Motor neuron (in vitro differentiated cells): ENCODE measurements around the gene PRRC1. TPM values are rescaled to one million over a fixed set of nuclear protein-coding genes. Genes with fewer than 3 reads are reported as not detected.

ENCODE experiments used
- ATAC-seq, 8 experiments: fragments of 200-7000 bp; cut with Tn5 transposase; replicated peaks in 6 of 8; 2 replicates each; pipeline ENCODE4 v1.8.0; 2021; ENCODE audit warnings: mild to moderate bottlenecking in 8 of 8, moderate library complexity in 8 of 8
- H3K27ac ChIP-seq, 2 donors: fragments of 250-450 bp; sonication (Bioruptor Pico); 2 replicates each; pipeline ENCODE4 v1.9.0; 2021; ENCODE audit warnings: antibody characterized with exemption in 2 of 2, mild to moderate bottlenecking in 2 of 2, moderate library complexity in 1 of 2
- H3K4me1 ChIP-seq, 2 donors: fragments of 250-450 bp; sonication (Bioruptor Pico); replicated peaks in 1 of 2; 2 replicates each; pipeline ENCODE4 v1.6.1; 2021; ENCODE audit warnings: antibody characterized with exemption in 2 of 2, mild to moderate bottlenecking in 2 of 2, moderate library complexity in 1 of 2
- H3K4me3 ChIP-seq, 5 donors: fragments of 250-450 bp; sonication (Bioruptor Pico); 2 replicates each; pipeline ENCODE4 v1.9.0; 2021; ENCODE audit warnings: antibody characterized with exemption in 5 of 5, mild to moderate bottlenecking in 5 of 5, moderate library complexity in 4 of 5
- WGBS, 10 experiments: fragments of 450-650 bp; shearing (Covaris generic); methylation state at CpG; one replicate each; pipeline ENCODE4 v1.0.0; 2022; 5-methylcytosine and 5-hydroxymethylcytosine counted together
- in situ Hi-C, 9 experiments: fragments of 400-800 bp; cut with MboI; loops; one replicate each; pipeline ENCODE4 v1.15.0; 2021; ENCODE audit warnings: low sequenced_read_pairs in 9 of 9, low pct_unique_long_range_greater_than_20kb in 2 of 9; ENCODE audit not compliant: unreplicated experiment in 9 of 9
- total RNA-seq, 8 experiments: library from RNA; unstranded; fragments of 300-600 nt; gene quantifications; 2 replicates each; pipeline versions ENCODE4 v1.2.3 to v1.2.4, GENCODE V29; 2022

The PRRC1 gene
- total RNA-seq, result 100 to 1,000 TPM in 1 of 8 experiments, 10 to 100 TPM in 7; 41.2 to 107 (median 56.2) TPM

DNA sequence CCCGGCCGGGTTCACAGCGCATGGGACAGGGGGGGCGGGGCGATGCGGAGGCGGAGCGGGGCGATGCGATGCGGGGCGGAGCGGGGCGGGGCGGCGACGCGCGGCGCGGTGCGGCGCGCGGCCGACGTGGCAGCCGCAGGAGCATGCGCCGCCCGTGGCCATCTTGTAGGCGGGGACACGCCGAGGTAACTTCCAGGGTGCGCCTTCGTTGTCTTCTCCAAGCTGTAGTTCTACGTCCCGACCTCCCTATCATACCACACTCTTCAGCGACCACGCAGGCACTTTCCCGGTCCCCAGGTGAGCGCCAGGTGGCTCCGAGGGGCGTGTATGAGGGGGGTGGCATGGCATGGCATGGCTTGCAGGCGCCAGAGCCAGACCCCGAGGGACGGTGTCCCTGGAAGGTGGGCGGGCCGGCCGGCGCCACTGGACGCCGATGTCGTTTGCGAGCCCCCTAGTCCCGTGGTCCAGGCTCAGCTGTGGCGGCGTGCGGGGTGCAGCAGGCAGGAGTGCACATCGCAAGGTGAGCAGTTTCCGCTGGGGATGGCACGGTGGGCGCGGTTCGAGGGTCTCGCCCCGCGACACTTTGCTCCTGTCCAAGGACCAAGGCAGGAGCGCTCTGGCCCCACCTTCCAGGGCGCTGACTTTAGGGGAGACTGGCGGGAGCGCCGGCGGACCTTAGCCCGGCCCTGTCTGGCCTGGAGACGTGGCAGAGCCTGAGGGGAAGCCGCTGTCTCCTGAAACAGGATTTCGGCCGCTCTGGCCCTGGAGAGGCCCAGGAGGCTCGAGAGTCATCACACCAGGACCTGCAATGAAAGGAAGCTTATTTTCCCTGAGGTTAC lies at the start of gene PRRC1:
Gene PRRC1 (plus strand): TSS at position 161 of the 839 bp plus-strand sequence. CDS start 5,840 bp downstream, outside the sequence.
- WGBS, 10 experiments, result 0 to 5% (median 2%) methylated on average over 4 to 19 of the region's 80 CpGs; no CpG with 5 or more reads in 6 of the 10 experiments
- peak within 1 kb of the TSS; percentile 71 to 100 (median 98) for H3K4me3 ChIP-seq
- in situ Hi-C loops, result no loop called here
- H3K4me1 ChIP-seq, result peaks cover 3 to 13% of the 10 kb centered on the region in 2 donors
- ATAC-seq, result peak; percentile 75 to 93 (median 90)
- H3K27ac ChIP-seq, result peak within 1 kb of the TSS; percentile 90 to 97

DNA sequence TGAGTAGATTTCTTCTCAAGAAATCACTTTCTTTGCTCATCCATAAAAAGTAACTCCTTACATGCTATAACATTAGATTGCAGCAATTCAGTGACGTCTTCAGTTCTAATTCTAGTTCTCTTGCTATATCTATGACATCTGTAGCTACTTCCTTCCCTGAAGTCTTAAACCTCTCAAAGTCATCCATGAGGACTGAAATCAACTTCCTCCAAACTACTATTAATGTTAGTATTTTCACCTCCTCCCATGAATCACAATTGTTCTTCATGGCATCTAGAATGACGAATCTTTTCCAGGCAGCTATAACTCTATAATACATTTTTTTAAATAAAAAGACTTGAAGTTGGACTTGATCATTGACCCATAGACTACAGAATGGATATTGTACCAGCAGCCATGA lies 46.2 kb upstream of the PRRC1 start:
- WGBS, 10 experiments, result 27 to 100% (median 94%) methylated on average over 1 to 2 of the region's 2 CpGs
- in situ Hi-C loops, result no loop called here
- no peak for ATAC-seq
- Histone ChIP-seq H3K4me1 (no peaks in the 10 kb centered on the region), H3K27ac (no peak overlapping the region), H3K4me3 (no peak overlapping the region)

DNA sequence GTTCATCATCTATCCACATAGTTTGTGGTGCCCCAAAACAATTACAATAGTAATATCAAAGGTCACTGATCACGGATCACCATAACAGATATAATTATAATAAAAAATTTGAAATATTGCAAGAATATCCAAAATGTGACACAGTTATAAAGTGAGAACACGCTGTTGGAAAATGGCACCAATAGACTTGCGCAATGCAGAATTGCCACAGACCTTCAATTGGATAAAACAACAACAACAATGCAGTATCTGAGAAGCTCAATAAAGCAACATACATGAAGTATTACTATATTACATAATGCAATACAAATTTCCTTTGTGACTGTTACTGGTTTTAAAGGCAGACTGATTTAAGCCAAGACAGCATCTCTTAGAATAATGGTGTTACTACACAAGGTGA lies 44.7 kb upstream of the PRRC1 start:
- WGBS, 10 experiments, result 41 to 100% (median 81%) methylated on average over 1 to 3 of the region's 3 CpGs; no CpG with 5 or more reads in 2 of the 10 experiments
- ATAC-seq, result no peak
- Histone ChIP-seq H3K27ac (no peak overlapping the region), H3K4me3 (no peak overlapping the region), H3K4me1 (no peaks in the 10 kb centered on the region)
- in situ Hi-C loops, result no loop called here

DNA sequence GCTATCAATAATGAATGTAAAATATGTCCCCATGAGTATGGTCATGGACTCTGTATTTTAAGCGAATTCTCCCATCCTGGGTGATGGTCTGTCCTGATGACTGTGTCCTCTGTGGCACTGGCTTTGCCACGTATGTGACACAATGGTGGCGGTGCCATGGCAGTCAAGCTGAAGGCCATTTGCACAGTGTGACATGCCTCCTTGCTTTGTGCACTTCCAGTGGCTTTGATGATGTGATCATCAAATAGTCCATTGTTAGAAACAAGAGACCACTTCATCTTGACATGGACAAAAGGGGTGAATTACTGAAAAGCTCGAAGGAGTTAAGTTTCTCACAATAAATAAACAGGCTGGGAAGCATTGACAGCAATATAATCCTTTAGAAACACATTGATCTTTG lies 31.0 kb upstream of the PRRC1 start:
- in situ Hi-C loops, result loop anchor here in 1 of 9 experiments (25.0 kb wide), 1 partner anchor 824 kb away; no protein-coding TSS in a partner anchor
- H3K4me1 ChIP-seq, result peaks cover 9 to 15% of the 10 kb centered on the region in 2 donors
- 20 to 100% (median 48%) methylated on average over 1 to 4 of the region's 4 CpGs; no CpG with 5 or more reads in 4 of the 10 experiments for WGBS, 10 experiments
- H3K27ac ChIP-seq, result peak overlapping the region in 1 of 2 donors; percentile 27
- peak in 5 of 8 experiments; percentile 61 to 85 (median 78) for ATAC-seq
- no peak overlapping the region for H3K4me3 ChIP-seq

DNA sequence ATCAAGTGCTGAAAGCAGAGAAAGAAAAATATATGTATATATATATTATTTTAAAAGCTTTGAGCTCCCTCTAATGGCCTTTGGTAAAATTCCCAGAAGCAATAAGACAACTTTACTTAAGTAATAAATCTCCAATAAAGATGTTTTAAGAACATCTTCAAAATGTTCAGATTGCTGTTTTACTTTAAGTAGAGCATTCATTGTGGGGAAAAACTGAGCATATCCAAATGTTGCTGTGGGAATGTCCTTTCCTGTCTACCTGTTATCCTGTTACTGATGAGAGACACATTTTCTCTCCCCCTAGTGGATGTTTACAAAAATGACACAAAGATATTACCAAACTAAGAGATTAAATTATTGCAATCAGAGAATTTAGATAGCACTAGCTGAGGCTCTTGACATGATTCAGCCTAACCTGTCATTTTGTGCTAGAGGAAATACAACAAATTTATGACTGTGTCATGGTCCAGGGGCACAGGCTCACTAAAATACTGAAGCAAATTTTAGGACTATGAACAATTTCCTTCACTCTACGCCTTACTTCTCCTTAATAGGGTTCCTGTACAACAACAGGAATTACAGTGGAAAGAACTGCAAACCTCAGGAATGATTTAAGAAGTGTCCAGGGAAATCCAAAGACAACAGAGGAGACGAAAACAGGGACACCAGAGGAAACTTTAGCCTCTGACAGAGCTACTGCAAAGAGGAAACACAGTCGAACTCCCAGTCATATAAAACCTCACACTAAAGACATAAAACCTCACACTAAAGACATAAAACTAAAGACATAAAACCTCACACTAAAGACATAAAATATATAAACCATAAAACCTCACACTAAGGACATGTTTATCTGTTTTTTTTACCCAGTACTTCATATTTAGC lies 24.3 kb upstream of the PRRC1 start:
- in situ Hi-C loops, result loop anchor here in 2 of 9 experiments (10.0 to 25.0 kb wide), 2 partner anchors 198 to 831 kb away; partner anchors contain the start of gene MEGF10 (in 1 of the 2)
- no peak overlapping the region for H3K4me3 ChIP-seq
- H3K27ac ChIP-seq, result no peak overlapping the region
- ATAC-seq, result peak in 5 of 8 experiments; percentile 28 to 77 (median 46)
- 0 to 100% (median 65%) methylated on average over 1 to 3 of the region's 3 CpGs; no CpG with 5 or more reads in 1 of the 10 experiments for WGBS, 10 experiments
- H3K4me1 ChIP-seq, result peaks cover 0 to 4% of the 10 kb centered on the region in 2 donors

DNA sequence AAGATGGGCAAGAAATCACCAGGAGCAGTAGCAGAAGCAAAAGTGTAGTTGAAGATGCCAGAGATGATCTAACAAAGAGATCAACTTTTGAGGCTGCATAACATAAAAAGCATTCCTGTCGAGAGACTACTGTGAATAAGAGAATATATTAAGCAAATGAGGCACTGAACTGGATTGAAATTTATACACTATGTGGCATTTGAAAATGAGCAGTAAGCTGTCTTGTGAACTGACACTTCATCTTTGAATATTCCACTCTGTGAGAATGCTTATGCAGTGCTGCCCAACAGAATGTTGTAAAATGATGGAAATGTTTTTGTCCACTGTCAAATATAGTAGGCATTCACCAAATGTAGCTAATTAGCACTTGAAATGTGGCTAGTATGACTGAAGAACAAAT lies 18.9 kb upstream of the PRRC1 start:
- Histone ChIP-seq H3K4me3 (no peak overlapping the region), H3K4me1 (peaks cover 3 to 6% of the 10 kb centered on the region in 2 donors), H3K27ac (no peak overlapping the region)
- peak in 5 of 8 experiments; percentile 42 to 99 (median 99) for ATAC-seq
- in situ Hi-C loops, result loop anchor here in 2 of 9 experiments (10.0 to 25.0 kb wide), 2 partner anchors 204 to 836 kb away; partner anchors contain the start of gene MEGF10 (in 1 of the 2)
- 0 to 80% (median 24%) methylated on average over 1 of the region's 1 CpG; no CpG with 5 or more reads in 2 of the 10 experiments for WGBS, 10 experiments

DNA sequence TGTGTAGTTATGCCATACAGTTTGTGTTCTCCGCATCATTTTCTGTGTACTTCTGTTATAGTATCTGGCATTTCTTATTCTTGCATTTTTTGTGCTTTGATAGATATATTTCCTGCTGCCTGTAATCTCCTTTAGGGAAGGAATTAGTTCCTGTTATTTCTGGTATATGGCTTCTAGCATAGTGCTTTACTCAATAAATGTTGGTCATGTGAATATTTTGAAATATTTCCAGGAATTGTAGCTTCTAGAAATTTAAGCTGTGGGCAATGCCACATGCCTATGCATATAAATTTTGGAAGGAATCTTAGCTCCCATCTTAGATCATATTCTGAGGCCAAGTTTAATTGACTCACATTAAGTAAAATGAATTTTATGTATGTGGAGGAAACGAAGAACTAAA lies 11.5 kb upstream of the PRRC1 start:
- 52 to 95% (median 79%) methylated on average over 1 to 2 of the region's 2 CpGs for WGBS, 10 experiments

DNA sequence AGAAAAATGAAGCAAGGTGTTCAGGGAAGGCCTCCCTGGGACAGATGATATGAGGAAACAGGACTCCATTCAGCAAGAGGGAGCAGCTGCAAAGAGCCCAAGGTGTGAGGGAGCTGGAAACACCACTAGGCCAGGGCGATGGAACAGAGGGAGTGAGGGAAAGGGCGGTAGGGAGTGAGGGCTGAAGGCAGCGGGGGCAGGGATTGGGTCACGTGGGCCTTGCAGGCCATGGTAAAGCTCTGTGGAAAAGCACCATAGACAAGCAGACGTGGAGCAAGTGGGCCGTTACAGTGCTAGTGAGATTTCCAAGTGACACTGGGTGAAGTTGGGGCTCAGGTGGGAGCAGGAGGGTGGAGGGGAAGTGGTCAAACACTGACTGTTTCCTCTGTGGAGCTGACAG lies 10.8 kb upstream of the PRRC1 start:
- in situ Hi-C loops, result no loop called here
- Histone ChIP-seq H3K4me3 (no peak overlapping the region), H3K4me1 (no peaks in the 10 kb centered on the region), H3K27ac (no peak overlapping the region)
- ATAC-seq, result no peak
- WGBS, 10 experiments, result 57 to 100% (median 73%) methylated on average over 1 to 6 of the region's 6 CpGs; no CpG with 5 or more reads in 5 of the 10 experiments

More for the DNA sequence above, 11.5 kb upstream of the PRRC1 start:
- ATAC-seq, result peak in 1 of 8 experiments; percentile 71
- no peak overlapping the region for H3K4me3 ChIP-seq
- in situ Hi-C loops, result no loop called here
- H3K27ac ChIP-seq, result no peak overlapping the region
- no peaks in the 10 kb centered on the region for H3K4me1 ChIP-seq

DNA sequence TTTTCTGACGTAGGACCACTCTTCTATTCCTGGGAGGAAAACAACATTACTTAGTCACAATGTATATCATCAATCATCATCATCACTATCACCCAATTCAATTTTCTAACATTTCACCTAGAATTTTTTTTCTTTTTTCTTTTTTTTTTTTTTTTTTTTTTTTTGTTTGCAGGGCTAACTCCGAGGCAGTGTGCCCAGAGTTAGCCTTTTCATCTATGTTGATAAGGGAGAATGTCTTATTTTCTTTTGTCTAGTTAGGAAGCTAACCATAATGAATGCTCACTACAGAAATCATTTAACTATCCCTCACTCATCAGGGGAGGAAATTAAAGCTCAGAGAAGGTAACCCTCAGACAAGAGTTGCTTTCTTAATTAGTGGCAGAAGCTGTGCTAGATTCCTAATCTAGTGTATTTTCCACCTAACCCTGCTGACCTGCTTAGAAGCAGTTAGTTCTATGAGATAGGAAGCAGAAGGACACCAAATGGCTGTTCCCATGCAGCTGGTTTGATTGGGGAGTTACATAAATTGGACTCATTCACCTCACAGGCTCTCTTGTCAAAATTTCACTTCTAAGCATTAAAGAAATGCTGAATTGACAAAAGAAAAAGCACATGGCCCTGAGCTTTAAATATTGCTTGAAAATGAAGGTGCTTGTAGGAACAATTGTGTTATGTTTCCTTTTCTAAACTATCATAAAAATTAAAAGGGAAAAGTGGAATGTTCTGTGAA lies 8.6 kb upstream of the PRRC1 start:
- ATAC-seq, result no peak
- 35 to 94% (median 76%) methylated on average over 1 to 2 of the region's 2 CpGs; no CpG with 5 or more reads in 1 of the 10 experiments for WGBS, 10 experiments
- Histone ChIP-seq H3K4me3 (no peak overlapping the region), H3K4me1 (no peaks in the 10 kb centered on the region), H3K27ac (no peak overlapping the region)
- in situ Hi-C loops, result no loop called here

DNA sequence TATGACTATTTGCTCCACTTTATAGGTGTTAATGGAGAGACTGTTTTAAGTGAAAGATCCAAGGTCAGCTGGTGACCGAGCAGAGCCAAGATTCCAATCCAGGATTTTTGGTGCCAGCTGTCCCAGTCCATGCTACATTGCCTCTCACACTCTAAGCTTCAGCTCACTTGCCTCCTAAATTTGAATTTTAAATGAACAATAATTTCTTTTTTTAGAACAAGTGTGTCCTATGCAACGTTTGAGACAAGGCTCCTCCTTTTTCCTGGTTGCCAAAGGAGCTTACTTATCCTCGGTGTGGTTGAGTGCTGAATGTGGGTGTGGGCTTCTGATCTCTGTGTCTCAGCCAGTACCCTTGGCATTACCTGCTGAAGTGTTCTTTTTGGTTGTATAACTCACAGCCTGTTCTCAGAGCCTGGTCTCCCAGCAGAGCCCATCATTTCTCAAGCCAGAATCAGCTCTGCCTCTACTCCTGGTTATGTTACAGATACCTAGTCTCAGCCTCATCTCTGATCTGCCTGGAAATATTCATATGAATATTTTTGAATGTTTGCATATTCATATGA lies 4.0 kb upstream of the PRRC1 start:
- WGBS, 10 experiments, result 0 to 72% (median 25%) methylated on average over 1 to 3 of the region's 3 CpGs; no CpG with 5 or more reads in 2 of the 10 experiments
- no peaks in the 10 kb centered on the region for H3K4me1 ChIP-seq
- peak in 3 of 8 experiments; percentile 11 to 74 (median 12) for ATAC-seq
- no peak overlapping the region for H3K27ac ChIP-seq
- H3K4me3 ChIP-seq, result no peak overlapping the region
- in situ Hi-C loops, result no loop called here

DNA sequence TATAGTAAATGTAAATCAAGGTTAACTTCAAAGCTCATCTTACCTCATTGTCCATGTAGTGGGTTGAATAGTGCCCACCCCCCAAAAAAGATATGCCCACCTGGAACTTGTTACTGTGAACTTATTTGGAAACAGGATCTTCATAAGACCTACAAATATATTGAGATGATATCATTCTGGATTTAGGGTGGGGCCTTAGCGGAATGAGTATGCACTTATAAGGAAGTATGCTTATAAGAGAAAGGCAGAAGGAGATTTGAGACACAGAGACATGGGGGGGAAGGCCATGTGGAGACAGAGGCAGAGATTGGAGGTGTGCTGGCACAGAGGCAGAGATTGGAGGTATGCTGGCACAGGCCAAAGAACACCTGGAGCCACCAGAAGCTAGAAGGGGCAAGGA lies 2.6 kb upstream of the PRRC1 start:
- H3K4me3 ChIP-seq, result no peak overlapping the region
- 57 to 100% (median 90%) methylated on average over 1 of the region's 1 CpG; no CpG with 5 or more reads in 4 of the 10 experiments for WGBS, 10 experiments
- peaks cover 3 to 10% of the 10 kb centered on the region in 2 donors for H3K4me1 ChIP-seq
- ATAC-seq, result no peak
- in situ Hi-C loops, result no loop called here
- H3K27ac ChIP-seq, result no peak overlapping the region
